Right lobe of liver (tissue), 6 donors: ENCODE measurements around the gene TRIM17. TPM values are rescaled to one million over a fixed set of nuclear protein-coding genes. Genes with fewer than 3 reads are reported as not detected.

Experiments used
- ATAC-seq, 4 donors: fragments of 200-7000 bp; cut with Tn5 transposase; one replicate each; pipeline ENCODE4 v1.9.1; 2020; ENCODE audit warnings: mild to moderate bottlenecking in 4 of 4, moderate library complexity in 4 of 4
- DNase-seq, 3 donors: peaks; one replicate each; pipeline ENCODE4 v3.0.0-alpha.2; 2020
- H3K27ac ChIP-seq, 3 donors: fragments of 200-600 bp; one replicate each; pipeline ENCODE4 v1.8.0; 2022
- H3K27me3 ChIP-seq, 2 donors: fragments of 200-600 bp; one replicate each; pipeline ENCODE4 v1.8.0; 2022
- H3K36me3 ChIP-seq, 4 donors: fragments of 200-600 bp; sonication (generic) in 1 of 4; one replicate each; pipeline versions ENCODE4 v1.5.1 to v1.8.0; 2017 to 2022; ENCODE audit warnings: control low read depth in 1 of 4
- H3K4me1 ChIP-seq, 4 donors: fragments of 200-600 bp; sonication (generic) in 1 of 4; one replicate each; pipeline versions ENCODE4 v1.5.1 to v1.8.0; 2017 to 2022; ENCODE audit warnings: control low read depth in 1 of 4
- H3K4me3 ChIP-seq, 3 donors: fragments of 200-600 bp; one replicate each; pipeline ENCODE4 v1.8.0; 2022
- H3K9me3 ChIP-seq, 4 donors: fragments of 200-600 bp; sonication (generic) in 1 of 4; one replicate each; pipeline versions ENCODE4 v1.5.1 to v1.8.0; 2017 to 2022; ENCODE audit warnings: control low read depth in 1 of 4
- POLR2A ChIP-seq: fragments of 450-650 bp; IDR thresholded peaks from one replicate; pipeline ENCODE4 v1.6.1; 2017; ENCODE audit warnings: antibody characterized with exemption, mild to moderate bottlenecking
- WGBS: methylation state at CpG from one replicate; pipeline ENCODE4 v1.1.6; 2018; ENCODE audit warnings: low coverage, low lambda C conversion rate; ENCODE audit not compliant: insufficient coverage; ENCODE audit errors: missing lambda C conversion rate; 5-methylcytosine and 5-hydroxymethylcytosine counted together
- intact Hi-C, 2 donors: fragments of 100-400 bp; cut with DNase I; formaldehyde crosslinking; loops; one replicate each; pipeline versions ENCODE4 v1.11.2 to v1.14.1; 2022
- total RNA-seq, 6 experiments: library from RNA; depleted of rRNA in 2 of 6; stranded (reverse); fragments of >200 nt in 2 of 6; fragmentation: NEBNext Ultra II Directional in 3 of 6; extraction: Animal tissue kit (Norgen Biotek cat#: 25700) in 3 of 6; gene quantifications; one replicate each; pipeline versions ENCODE4 v1.1.0 to v1.2.4, GENCODE V29; 2016 to 2023
- TF ChIP-seq, protein P1 (sequence below), 4 donors: fragments of 200-600 bp in 3 of 4; fragments of 450-650 bp in 1 of 4; IDR thresholded peaks; one replicate each; pipeline versions ENCODE4 v1.5.1 to v1.8.0; 2016 to 2022; ENCODE audit warnings: antibody characterized with exemption in 4 of 4, mild to moderate bottlenecking in 2 of 4
- donor health status: DM: no; HTN: yes; CAD: no.
- donor health status: DM: no; HTN: no; CAD: no.
- donor health status: DM: no; HTN: no; CAD: no.
- donor health status: DM: no; HTN: yes; CAD: no.
- donor health status: DM: no; HTN: yes; CAD: no.

TRIM17 gene
- total RNA-seq, 6 experiments from 2014 or later, result not detected

DNA sequence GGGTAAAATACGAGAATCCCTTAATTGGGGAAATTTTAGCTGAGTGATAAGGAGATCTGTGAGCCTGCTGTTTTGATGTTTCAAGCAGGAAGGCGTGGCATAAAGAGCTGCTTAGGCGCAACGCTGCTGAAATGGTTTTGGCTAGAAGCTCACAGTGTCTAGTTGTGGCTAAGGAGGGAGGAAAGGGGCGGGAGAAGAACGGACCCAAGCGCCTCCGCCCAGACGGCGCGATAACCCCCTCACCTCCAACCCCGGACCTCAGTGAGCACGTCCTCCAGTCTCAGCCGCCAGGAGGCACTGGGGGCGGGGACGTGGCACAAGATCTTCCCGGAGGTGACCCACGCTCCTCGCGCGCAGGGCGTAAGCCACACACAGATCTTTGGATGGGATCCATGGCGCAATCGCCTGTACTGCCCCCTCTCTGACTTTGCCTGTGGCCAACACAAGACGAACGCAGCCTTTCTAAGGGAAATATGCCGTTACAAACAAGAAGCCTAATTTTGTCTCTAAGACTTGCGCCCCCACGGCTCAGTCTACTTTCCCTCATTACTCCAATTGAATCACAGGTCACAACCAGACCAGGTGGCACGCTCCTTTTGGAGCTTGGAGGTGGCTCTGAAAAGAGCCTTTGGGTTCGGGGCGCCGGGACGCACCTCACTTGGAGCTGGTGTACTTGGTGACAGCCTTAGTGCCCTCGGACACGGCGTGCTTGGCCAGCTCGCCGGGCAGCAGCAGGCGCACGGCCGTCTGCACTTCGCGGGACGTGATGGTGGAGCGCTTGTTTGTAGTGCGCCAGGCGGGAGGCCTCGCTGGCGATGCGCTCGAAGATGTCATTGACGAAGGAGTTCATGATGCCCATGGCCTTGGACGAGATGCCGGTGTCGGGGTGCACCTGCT is 47.1 kb upstream of the TRIM17 start:
- 5% methylated on average over 10 of the region's 56 CpGs for WGBS
- Histone ChIP-seq H3K36me3 (no peaks in the 10 kb centered on the region), H3K27me3 (peaks cover 5 to 20% of the 10 kb centered on the region in 2 donors), H3K4me1 (no peaks in the 10 kb centered on the region), H3K9me3 (no peaks in the 10 kb centered on the region), H3K4me3 (no peak overlapping the region), H3K27ac (no peak overlapping the region)
- DNase-seq, result peak in 2 of 3 donors; percentile 33 to 37
- intact Hi-C loops, result no loop called here
- no peak for TF ChIP-seq POLR2A
- TF ChIP-seq, protein P1, sequence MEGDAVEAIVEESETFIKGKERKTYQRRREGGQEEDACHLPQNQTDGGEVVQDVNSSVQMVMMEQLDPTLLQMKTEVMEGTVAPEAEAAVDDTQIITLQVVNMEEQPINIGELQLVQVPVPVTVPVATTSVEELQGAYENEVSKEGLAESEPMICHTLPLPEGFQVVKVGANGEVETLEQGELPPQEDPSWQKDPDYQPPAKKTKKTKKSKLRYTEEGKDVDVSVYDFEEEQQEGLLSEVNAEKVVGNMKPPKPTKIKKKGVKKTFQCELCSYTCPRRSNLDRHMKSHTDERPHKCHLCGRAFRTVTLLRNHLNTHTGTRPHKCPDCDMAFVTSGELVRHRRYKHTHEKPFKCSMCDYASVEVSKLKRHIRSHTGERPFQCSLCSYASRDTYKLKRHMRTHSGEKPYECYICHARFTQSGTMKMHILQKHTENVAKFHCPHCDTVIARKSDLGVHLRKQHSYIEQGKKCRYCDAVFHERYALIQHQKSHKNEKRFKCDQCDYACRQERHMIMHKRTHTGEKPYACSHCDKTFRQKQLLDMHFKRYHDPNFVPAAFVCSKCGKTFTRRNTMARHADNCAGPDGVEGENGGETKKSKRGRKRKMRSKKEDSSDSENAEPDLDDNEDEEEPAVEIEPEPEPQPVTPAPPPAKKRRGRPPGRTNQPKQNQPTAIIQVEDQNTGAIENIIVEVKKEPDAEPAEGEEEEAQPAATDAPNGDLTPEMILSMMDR (IDR thresholded peaks at IDR 0.05), result no peak
- ATAC-seq, result peak; percentile 42 to 67 (median 52)

DNA sequence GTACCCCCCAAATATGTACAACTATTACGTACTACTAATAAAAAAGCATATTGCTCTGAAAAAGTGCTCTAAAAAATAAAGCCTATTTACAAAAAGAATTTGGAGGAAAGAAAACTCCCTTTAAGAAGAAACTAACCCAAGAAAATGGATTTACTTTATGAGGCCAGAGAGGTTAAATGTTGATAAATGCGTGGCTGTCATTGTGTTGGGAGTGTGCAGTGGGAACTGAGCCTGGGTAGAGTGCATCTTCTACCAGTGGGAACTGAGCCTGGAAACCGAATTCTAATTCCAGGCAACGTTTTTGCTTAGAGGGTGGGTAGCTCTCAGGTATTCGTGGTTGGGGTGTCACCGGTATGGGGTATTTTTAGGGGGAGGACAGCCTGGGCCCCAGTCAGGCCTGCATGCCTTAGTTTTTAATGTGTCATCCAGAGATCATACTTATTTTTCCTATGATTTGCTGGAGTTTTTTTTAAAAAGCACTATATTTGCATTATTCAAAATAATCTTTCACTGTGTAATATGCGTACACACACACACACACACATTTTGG is 46.4 kb upstream of the TRIM17 start:
- intact Hi-C loops, result no loop called here
- Histone ChIP-seq H3K27me3 (peaks cover 5 to 20% of the 10 kb centered on the region in 2 donors), H3K36me3 (no peaks in the 10 kb centered on the region), H3K4me1 (no peaks in the 10 kb centered on the region), H3K9me3 (no peaks in the 10 kb centered on the region), H3K27ac (no peak overlapping the region), H3K4me3 (no peak overlapping the region)
- TF ChIP-seq POLR2A, result no peak
- TF ChIP-seq, protein P1 (IDR thresholded peaks at IDR 0.05), result no peak
- DNase-seq (peak in 1 of 3 donors; percentile 3), ATAC-seq (no peak)
- WGBS, result 36% methylated on average over 7 of the region's 7 CpGs

DNA sequence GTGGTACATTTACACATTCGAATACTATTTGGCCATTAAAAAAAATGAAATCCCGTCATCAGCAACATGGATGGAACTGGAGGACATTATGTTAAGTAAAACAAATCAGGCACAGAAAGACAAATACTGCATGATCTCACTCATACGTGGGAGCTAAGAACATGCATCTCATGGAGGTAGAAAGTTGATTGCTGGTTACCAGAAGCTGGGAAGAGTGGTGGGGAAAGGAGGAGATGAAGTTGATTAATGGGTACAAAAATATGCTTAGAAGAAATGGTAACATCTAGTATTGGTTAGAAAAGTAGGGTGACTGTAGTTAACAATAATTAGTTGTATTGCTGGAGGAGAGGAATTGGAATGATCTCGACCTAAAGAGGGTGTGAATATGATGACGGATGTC is 45.9 kb upstream of the TRIM17 start:
- H3K4me3 ChIP-seq, result no peak overlapping the region
- ATAC-seq, result no peak
- no peaks in the 10 kb centered on the region for H3K36me3 ChIP-seq
- 49% methylated on average over 5 of the region's 5 CpGs for WGBS
- DNase-seq, result no peak
- no peak for TF ChIP-seq POLR2A
- TF ChIP-seq, protein P1 (IDR thresholded peaks at IDR 0.05), result no peak
- no peaks in the 10 kb centered on the region for H3K4me1 ChIP-seq
- no peak overlapping the region for H3K27ac ChIP-seq
- intact Hi-C loops, result no loop called here
- H3K9me3 ChIP-seq, result no peaks in the 10 kb centered on the region
- peaks cover 5 to 20% of the 10 kb centered on the region in 2 donors for H3K27me3 ChIP-seq

DNA sequence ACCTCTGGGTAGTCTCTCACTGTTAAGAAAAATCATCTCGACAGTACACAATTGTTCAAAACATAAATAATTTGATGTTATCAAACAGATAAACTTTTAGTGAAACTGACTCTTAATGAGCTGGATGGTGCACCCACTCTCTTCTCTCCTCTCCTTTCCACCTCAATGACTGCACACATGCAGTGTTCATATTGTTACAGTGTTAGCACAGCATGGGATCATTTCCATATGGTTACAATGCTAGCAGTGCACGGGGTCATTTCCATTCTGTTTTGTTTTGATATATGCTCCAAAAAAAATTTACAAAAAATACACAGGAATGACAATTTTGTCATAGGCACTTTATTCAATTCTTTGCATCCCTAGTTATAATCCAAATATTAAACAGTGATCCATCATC is 44.2 kb upstream of the TRIM17 start:
- Histone ChIP-seq H3K4me3 (no peak overlapping the region), H3K36me3 (no peaks in the 10 kb centered on the region), H3K4me1 (peaks cover 0 to 5% (median 0%) of the 10 kb centered on the region in 4 donors), H3K27me3 (peaks cover 5 to 20% of the 10 kb centered on the region in 2 donors), H3K9me3 (no peaks in the 10 kb centered on the region), H3K27ac (no peak overlapping the region)
- WGBS, result 48% methylated on average over 2 of the region's 2 CpGs
- DNase-seq (no peak), ATAC-seq (no peak)
- intact Hi-C loops, result no loop called here
- TF ChIP-seq, protein P1 (IDR thresholded peaks at IDR 0.05), result no peak
- TF ChIP-seq POLR2A, result no peak
